Body of pancreas (tissue), 4 donors: ENCODE results near the gene ARF1.

Experiments used
- CTCF ChIP-seq, 7 experiments: fragments of 450-650 bp in 4 of 7; fragments of 200-600 bp in 3 of 7; sonication (generic) in 3 of 7; IDR thresholded peaks; one replicate each; pipeline ENCODE4 v1.5.1; 2016 to 2019; ENCODE audit warnings: antibody characterized with exemption in 7 of 7
- POLR2A ChIP-seq, 3 donors: fragments of 450-650 bp; IDR thresholded peaks; one replicate each; pipeline ENCODE4 v1.6.1; 2016; ENCODE audit warnings: antibody characterized with exemption in 3 of 3, mild to moderate bottlenecking in 2 of 3

GRCh38 chr1:228122921-228123441, 40.5 kb downstream of the ARF1 start:
- TF ChIP-seq CTCF (IDR thresholded peaks at IDR 0.05), result no peak
- TF ChIP-seq POLR2A (IDR thresholded peaks at IDR 0.05), result no peak
